Measurements from ENCODE around the gene AFDN. TPM values are rescaled to one million over a fixed set of nuclear protein-coding genes. Genes with fewer than 3 reads are reported as not detected.
A peak's percentile ranks its signal among the peaks of the same experiment; 100 is the strongest.

AFDN gene
- polyA plus RNA-seq, 1 of the 3 experiments (the other 2 are of a cell fraction), result 25.1 TPM

DNA sequence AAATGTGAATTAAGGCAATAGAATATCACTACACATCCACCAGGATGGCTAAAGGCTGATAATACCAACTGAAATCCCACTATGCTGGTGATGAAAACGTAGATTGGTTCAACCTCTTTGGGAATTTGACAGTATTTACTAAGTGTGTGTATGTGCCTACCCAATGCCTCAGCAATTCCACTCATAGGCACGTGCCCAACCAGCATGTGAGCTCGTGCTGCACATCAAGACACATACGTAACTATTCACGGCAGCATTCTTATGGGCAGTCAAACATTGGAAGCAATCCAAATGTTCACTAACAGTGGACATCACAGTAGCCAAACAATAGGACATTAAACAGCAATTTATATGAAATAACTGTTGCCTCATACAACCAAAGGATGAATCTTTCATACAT lies 15.7 kb upstream of the AFDN start:
- Histone ChIP-seq H3K27ac (ENCODE audit: low read depth in 2 of 2, low read length in 1 of 2) (peak overlapping the region in 1 of 2 experiments; percentile 53; a peak in 1 of 4 replicates), H3F3A (replicated peaks; ENCODE audit: insufficient read depth) (no peaks in the 10 kb centered on the region), H4K20me1 (ENCODE audit: insufficient read depth) (no peaks in the 10 kb centered on the region), H3K9me2 (no peaks in the 10 kb centered on the region), H3K4me2 (no peak overlapping the region), H3K36me3 (replicated peaks in 1 of 2; ENCODE audit: control insufficient read depth in 1 of 2, insufficient read depth in 2 of 2, low read length in 1 of 2) (no peaks in the 10 kb centered on the region), H3K79me2 (ENCODE audit: insufficient read depth) (no peaks in the 10 kb centered on the region), H3K27me3 (ENCODE audit: insufficient read depth) (no peaks in the 10 kb centered on the region), H3K9me3 (no peaks in the 10 kb centered on the region), H3K4me1 (ENCODE audit: control insufficient read depth in 1 of 2, insufficient read depth in 2 of 2, low read depth in 1 of 2, low read length in 1 of 2) (peaks cover 0 to 8% of the 10 kb centered on the region in 2 experiments; a peak in 1 of 4 replicates), H3K4me3 (ENCODE audit: low read depth in 2 of 2, low read length in 1 of 2) (no peak overlapping the region), H2AFZ (ENCODE audit: low read depth) (no peak overlapping the region), H3K9ac (no peak overlapping the region)
- TF ChIP-seq MEF2A (IDR thresholded peaks at IDR 0.05; ENCODE audit: borderline replicate concordance, low read depth), result no peak
- TF ChIP-seq, protein P1, sequence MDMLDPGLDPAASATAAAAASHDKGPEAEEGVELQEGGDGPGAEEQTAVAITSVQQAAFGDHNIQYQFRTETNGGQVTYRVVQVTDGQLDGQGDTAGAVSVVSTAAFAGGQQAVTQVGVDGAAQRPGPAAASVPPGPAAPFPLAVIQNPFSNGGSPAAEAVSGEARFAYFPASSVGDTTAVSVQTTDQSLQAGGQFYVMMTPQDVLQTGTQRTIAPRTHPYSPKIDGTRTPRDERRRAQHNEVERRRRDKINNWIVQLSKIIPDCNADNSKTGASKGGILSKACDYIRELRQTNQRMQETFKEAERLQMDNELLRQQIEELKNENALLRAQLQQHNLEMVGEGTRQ (IDR thresholded peaks at IDR 0.05; ENCODE audit: borderline replicate concordance, low read depth, low read length), result no peak
- no peak for TF ChIP-seq SIN3A (IDR thresholded peaks at IDR 0.05; ENCODE audit: borderline replicate concordance, low read depth, low read length)
- TF ChIP-seq, protein P2, sequence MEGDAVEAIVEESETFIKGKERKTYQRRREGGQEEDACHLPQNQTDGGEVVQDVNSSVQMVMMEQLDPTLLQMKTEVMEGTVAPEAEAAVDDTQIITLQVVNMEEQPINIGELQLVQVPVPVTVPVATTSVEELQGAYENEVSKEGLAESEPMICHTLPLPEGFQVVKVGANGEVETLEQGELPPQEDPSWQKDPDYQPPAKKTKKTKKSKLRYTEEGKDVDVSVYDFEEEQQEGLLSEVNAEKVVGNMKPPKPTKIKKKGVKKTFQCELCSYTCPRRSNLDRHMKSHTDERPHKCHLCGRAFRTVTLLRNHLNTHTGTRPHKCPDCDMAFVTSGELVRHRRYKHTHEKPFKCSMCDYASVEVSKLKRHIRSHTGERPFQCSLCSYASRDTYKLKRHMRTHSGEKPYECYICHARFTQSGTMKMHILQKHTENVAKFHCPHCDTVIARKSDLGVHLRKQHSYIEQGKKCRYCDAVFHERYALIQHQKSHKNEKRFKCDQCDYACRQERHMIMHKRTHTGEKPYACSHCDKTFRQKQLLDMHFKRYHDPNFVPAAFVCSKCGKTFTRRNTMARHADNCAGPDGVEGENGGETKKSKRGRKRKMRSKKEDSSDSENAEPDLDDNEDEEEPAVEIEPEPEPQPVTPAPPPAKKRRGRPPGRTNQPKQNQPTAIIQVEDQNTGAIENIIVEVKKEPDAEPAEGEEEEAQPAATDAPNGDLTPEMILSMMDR (IDR thresholded peaks at IDR 0.05), result no peak
- TF ChIP-seq, protein P3, sequence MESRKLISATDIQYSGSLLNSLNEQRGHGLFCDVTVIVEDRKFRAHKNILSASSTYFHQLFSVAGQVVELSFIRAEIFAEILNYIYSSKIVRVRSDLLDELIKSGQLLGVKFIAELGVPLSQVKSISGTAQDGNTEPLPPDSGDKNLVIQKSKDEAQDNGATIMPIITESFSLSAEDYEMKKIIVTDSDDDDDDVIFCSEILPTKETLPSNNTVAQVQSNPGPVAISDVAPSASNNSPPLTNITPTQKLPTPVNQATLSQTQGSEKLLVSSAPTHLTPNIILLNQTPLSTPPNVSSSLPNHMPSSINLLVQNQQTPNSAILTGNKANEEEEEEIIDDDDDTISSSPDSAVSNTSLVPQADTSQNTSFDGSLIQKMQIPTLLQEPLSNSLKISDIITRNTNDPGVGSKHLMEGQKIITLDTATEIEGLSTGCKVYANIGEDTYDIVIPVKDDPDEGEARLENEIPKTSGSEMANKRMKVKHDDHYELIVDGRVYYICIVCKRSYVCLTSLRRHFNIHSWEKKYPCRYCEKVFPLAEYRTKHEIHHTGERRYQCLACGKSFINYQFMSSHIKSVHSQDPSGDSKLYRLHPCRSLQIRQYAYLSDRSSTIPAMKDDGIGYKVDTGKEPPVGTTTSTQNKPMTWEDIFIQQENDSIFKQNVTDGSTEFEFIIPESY (IDR thresholded peaks at IDR 0.05; ENCODE audit: borderline replicate concordance, low read depth), result no peak
- TF ChIP-seq, protein P4, sequence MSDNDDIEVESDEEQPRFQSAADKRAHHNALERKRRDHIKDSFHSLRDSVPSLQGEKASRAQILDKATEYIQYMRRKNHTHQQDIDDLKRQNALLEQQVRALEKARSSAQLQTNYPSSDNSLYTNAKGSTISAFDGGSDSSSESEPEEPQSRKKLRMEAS (IDR thresholded peaks at IDR 0.05; ENCODE audit: low read depth), result no peak
- no peak for TF ChIP-seq SMC3 (IDR thresholded peaks at IDR 0.05; ENCODE audit: low read depth, low read length)
- no peak for TF ChIP-seq TCF12 (IDR thresholded peaks at IDR 0.05)
- TF ChIP-seq GATA2 (CRISPR knock-in tag; IDR thresholded peaks at IDR 0.05), result no peak
- TF ChIP-seq, protein P5, sequence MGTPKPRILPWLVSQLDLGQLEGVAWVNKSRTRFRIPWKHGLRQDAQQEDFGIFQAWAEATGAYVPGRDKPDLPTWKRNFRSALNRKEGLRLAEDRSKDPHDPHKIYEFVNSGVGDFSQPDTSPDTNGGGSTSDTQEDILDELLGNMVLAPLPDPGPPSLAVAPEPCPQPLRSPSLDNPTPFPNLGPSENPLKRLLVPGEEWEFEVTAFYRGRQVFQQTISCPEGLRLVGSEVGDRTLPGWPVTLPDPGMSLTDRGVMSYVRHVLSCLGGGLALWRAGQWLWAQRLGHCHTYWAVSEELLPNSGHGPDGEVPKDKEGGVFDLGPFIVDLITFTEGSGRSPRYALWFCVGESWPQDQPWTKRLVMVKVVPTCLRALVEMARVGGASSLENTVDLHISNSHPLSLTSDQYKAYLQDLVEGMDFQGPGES (IDR thresholded peaks at IDR 0.05; ENCODE audit: low read depth, low read length), result no peak
- DNase-seq, result no peak
- ChIA-PET POLR2A (no interaction called here), CTCF (interaction anchor here (1.5 kb wide), 1 partner anchor 11 kb away, joined by 3 read pairs; no protein-coding TSS in a partner anchor)
- 52% methylated on average over 5 of the region's 5 CpGs for WGBS (ENCODE audit: low lambda C conversion rate)
